ENCODE data around the gene EXOC4. TPM values are rescaled to one million over a fixed set of nuclear protein-coding genes. Genes with fewer than 3 reads are reported as not detected.

The EXOC4 gene
- total RNA-seq, 3 donors from 2014 or later, result 88.3 to 136 (median 99.6) TPM

DNA sequence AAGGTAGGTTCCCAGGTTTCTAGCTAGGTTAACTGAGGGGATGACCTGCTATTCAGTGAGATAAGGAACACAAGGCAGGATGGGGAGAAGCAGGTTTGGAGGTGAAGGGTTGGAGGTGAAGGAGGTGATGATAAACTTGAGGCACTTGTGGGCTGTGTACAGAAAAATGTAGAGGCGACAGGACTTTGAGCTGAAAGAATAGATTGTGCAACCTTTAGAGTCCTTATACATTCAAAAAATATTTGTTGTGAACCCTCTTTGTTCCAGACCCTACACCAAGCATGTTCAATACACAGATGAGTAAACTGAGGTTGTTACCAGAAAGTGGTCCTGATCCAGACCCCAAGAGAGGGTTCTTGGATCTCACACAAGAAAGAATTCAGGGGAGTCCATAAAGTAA, 828.8 kb downstream of the EXOC4 start:
- Histone ChIP-seq H3K4me1 (no peaks in the 10 kb centered on the region), H3K4me3 (no peak overlapping the region), H3K27me3 (no peaks in the 10 kb centered on the region), H3K9me3 (no peaks in the 10 kb centered on the region), H3K36me3 (no peaks in the 10 kb centered on the region), H3K27ac (no peak overlapping the region)
- no peak for DNase-seq (ENCODE audit: low spot score in 2 of 2)
- intact Hi-C loops (cut with DNase I; ENCODE audit: low total_unique reads), result no loop called here
- TF ChIP-seq POLR2AphosphoS5 (IDR thresholded peaks at IDR 0.05) (no peak), POLR2A (IDR thresholded peaks at IDR 0.05) (no peak)
- TF ChIP-seq, protein P1, sequence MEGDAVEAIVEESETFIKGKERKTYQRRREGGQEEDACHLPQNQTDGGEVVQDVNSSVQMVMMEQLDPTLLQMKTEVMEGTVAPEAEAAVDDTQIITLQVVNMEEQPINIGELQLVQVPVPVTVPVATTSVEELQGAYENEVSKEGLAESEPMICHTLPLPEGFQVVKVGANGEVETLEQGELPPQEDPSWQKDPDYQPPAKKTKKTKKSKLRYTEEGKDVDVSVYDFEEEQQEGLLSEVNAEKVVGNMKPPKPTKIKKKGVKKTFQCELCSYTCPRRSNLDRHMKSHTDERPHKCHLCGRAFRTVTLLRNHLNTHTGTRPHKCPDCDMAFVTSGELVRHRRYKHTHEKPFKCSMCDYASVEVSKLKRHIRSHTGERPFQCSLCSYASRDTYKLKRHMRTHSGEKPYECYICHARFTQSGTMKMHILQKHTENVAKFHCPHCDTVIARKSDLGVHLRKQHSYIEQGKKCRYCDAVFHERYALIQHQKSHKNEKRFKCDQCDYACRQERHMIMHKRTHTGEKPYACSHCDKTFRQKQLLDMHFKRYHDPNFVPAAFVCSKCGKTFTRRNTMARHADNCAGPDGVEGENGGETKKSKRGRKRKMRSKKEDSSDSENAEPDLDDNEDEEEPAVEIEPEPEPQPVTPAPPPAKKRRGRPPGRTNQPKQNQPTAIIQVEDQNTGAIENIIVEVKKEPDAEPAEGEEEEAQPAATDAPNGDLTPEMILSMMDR (IDR thresholded peaks at IDR 0.05), result no peak

DNA sequence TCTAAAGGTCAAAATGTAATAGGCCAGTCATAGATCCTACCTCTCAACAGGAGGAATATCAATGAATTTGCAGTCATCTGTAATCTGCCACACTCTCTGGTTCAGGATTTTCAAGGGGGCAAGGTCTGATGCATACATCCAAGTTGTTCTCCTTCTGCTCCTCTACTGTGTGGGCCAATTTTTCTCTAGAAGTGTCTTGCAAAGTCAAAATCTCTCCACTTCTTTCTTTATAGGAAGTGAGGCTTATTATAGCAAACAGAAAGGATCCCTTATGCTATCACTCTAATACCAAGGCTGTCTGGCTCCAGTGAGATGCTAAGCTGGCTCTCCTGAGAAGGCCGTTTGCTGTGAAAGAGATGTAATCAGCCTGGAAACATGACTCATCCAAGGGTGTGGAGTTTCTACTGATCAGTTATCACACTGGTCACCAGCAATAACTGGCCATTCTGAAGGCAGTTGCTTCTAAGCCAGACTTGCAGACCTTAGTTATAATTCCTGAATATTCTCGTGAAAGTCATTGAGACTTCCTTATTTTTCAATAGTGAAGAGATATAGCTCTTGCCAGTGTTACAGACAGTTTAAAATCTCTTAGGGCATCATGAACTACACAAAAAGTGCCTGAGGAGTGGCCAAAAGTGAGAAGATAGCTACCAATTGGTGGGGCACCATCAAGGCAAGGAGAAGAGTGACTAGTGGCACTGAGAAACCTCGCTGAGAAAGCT, 831.0 kb downstream of the EXOC4 start:
- Histone ChIP-seq H3K4me1 (no peaks in the 10 kb centered on the region), H3K9me3 (peaks cover 0 to 12% of the 10 kb centered on the region in 2 donors), H3K4me3 (no peak overlapping the region), H3K27ac (no peak overlapping the region), H3K36me3 (no peaks in the 10 kb centered on the region), H3K27me3 (no peaks in the 10 kb centered on the region)
- TF ChIP-seq, protein P1 (IDR thresholded peaks at IDR 0.05), result no peak
- TF ChIP-seq POLR2A (IDR thresholded peaks at IDR 0.05) (no peak), POLR2AphosphoS5 (IDR thresholded peaks at IDR 0.05) (no peak)
- intact Hi-C loops (cut with DNase I; ENCODE audit: low total_unique reads), result no loop called here
- no peak for DNase-seq (ENCODE audit: low spot score in 2 of 2)

DNA sequence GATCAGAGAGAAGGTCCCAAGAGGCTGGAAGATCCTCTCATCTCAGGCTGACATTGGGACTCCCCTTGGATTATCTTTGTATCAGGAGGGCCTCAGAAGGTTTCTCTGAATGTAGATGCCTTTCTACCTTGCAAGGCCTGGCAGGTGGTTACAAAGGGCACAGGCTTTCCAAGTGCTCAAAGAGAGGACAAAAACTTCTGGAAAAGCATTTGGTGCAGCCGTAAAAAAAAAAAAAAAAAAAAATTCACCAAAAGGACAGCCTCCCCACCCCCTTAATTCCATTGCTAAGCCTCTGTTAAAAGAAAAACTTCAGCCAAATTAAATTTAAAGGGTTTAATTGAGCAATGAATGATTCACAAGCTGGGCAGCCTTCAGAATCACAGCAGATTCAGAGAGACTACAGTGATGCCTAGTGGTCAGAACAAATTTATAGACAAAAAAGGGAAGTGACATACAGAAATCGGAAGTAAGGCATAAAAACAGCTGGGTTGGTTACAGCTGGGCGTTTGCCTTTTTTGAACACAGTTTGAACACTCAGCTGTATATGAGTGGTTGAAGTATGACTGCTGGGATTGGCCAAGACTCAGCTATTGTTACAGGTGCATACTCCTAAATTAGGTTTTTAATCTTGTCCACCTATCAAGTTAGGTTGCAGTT, 831.7 kb downstream of the EXOC4 start:
- no peak for DNase-seq (ENCODE audit: low spot score in 2 of 2)
- Histone ChIP-seq H3K36me3 (no peaks in the 10 kb centered on the region), H3K9me3 (peaks cover 3 to 15% of the 10 kb centered on the region in 2 donors), H3K4me1 (no peaks in the 10 kb centered on the region), H3K27me3 (no peaks in the 10 kb centered on the region), H3K27ac (no peak overlapping the region), H3K4me3 (no peak overlapping the region)
- intact Hi-C loops (cut with DNase I; ENCODE audit: low total_unique reads), result no loop called here
- TF ChIP-seq, protein P1 (IDR thresholded peaks at IDR 0.05), result no peak
- TF ChIP-seq POLR2AphosphoS5 (IDR thresholded peaks at IDR 0.05) (no peak), POLR2A (IDR thresholded peaks at IDR 0.05) (no peak)

DNA sequence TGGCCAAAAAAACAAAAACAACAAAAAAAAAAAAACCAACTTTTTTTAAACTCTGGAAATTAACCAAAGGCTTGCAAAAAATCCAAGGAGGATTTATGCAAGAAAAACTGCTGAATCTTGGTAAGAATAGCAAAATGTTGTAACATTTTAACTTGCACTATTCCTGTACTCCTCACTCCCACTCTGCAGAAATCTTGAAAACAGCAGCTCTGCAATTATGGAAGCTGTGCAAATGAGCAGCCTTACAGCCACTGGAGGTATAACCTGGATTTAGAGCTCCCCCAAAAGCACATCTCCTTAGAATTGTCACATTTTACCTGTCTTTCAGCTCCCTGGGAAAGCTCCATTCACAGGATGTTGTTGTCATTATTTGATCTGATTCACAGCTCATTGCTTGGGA, 832.4 kb downstream of the EXOC4 start:
- H3K36me3 ChIP-seq, result no peaks in the 10 kb centered on the region
- no peak for TF ChIP-seq POLR2A (IDR thresholded peaks at IDR 0.05)
- TF ChIP-seq, protein P1 (IDR thresholded peaks at IDR 0.05), result no peak
- no peak for TF ChIP-seq POLR2AphosphoS5 (IDR thresholded peaks at IDR 0.05)
- H3K4me3 ChIP-seq, result no peak overlapping the region
- no peaks in the 10 kb centered on the region for H3K27me3 ChIP-seq
- intact Hi-C loops (cut with DNase I; ENCODE audit: low total_unique reads), result no loop called here
- no peak for DNase-seq (ENCODE audit: low spot score in 2 of 2)
- H3K27ac ChIP-seq, result no peak overlapping the region
- no peaks in the 10 kb centered on the region for H3K4me1 ChIP-seq
- H3K9me3 ChIP-seq, result peaks cover 3 to 15% of the 10 kb centered on the region in 2 donors

DNA sequence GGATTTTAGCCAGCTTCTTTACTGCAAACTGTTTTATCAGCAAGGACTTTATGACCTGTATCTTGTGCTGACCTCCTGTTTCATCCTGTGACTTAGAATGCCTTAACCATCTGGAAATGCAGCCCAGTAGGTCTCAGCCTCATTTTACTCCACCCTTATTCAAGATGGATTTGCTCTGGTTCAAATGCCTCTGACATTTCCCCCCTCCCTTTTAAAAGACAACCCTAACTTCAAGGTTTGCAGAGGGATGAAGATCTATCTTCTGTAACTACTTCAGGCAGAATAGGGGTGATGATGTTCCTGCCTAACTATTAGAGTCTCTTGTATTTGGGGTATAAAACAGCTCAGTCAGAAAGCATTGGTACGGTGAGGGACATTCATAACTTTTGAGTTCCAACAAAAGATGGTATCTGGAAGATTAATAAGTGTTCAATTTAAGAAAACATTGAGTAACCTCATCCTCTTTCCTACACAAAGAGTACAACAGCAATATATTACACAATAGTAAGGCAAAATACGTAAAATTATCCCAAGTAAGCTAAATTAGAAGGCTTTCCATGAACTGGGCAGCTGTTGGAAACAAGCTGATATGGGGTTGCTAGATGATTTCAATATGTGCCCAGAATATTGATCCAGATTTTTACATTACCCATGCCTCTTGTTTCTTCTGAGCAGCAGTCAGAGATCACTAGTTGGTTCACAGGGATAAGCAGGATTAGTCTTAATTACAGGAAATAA, 834.3 kb downstream of the EXOC4 start:
- no peak overlapping the region for H3K4me3 ChIP-seq
- H3K4me1 ChIP-seq, result no peaks in the 10 kb centered on the region
- intact Hi-C loops (cut with DNase I; ENCODE audit: low total_unique reads), result no loop called here
- no peak for TF ChIP-seq POLR2A (IDR thresholded peaks at IDR 0.05)
- TF ChIP-seq, protein P1 (IDR thresholded peaks at IDR 0.05), result no peak
- no peak for TF ChIP-seq POLR2AphosphoS5 (IDR thresholded peaks at IDR 0.05)
- no peaks in the 10 kb centered on the region for H3K27me3 ChIP-seq
- no peak overlapping the region for H3K27ac ChIP-seq
- no peaks in the 10 kb centered on the region for H3K36me3 ChIP-seq
- no peak for DNase-seq (ENCODE audit: low spot score in 2 of 2)
- H3K9me3 ChIP-seq, result peaks cover 3 to 19% of the 10 kb centered on the region in 2 donors
